Measurements from ENCODE around the gene DXO. TPM values are rescaled to one million over a fixed set of nuclear protein-coding genes. Genes with fewer than 3 reads are reported as not detected.

The DXO gene
- total and polyA plus RNA-seq, 2 of the 4 experiments (the other 2 are of a cell fraction) = 9.3 to 21.4 TPM

DNA sequence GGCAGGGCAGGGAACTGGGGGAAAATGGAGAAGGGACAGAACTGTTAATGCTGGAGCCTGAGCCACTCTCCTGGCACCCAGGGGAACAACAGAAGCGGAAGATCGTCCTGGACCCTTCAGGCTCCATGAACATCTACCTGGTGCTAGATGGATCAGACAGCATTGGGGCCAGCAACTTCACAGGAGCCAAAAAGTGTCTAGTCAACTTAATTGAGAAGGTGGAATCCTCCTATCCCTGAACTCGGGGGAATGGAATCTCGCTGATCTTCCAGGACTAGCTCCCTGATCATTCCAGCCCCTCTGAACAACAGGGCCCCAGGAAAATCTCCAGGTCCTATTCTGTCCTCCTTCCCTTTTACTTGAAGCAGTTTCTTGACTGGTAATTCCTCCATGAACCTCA, 24.1 kb downstream of the DXO start:
- no peak overlapping the region for H2BK20ac ChIP-seq (ENCODE audit: low read depth, low read length)
- H2AK9ac ChIP-seq (replicated peaks; ENCODE audit: low read depth, low read length, poor library complexity) = no peak overlapping the region
- H3K9me3 ChIP-seq (ENCODE audit: control insufficient read depth, insufficient read depth, low read length) = no peaks in the 10 kb centered on the region
- H3K27ac ChIP-seq (ENCODE audit: insufficient read depth, low read length) = no peak overlapping the region
- H3K18ac ChIP-seq (ENCODE audit: low read depth, low read length) = no peak overlapping the region
- no peak overlapping the region for H2AFZ ChIP-seq (replicated peaks; ENCODE audit: low read length, poor library complexity)
- in situ Hi-C loops (cut with MboI; ENCODE audit: low sequenced_read_pairs) = loop anchor here (5.0 to 10.0 kb wide), 2 partner anchors 36 to 263 kb away; partner anchors contain the start of gene LY6G5C
- H3K56ac ChIP-seq (ENCODE audit: extremely low read depth, insufficient read depth, low read length) = no peak overlapping the region
- H4K20me1 ChIP-seq (ENCODE audit: insufficient read depth, low read length) = 0 out of 2 replicates have a peak, but pooled peaks cover 5% of the 10 kb centered on the region
- H3K14ac ChIP-seq (replicated peaks; ENCODE audit: low read depth, low read length) = no peak overlapping the region
- dilution Hi-C loops (cut with HindIII; ENCODE audit: low sequenced_read_pairs, unreplicated experiment) = no loop called here
- peaks cover 22% of the 10 kb centered on the region for H3K4me1 ChIP-seq (ENCODE audit: control insufficient read depth, insufficient read depth, low read length)
- CTCF ChIA-PET = no interaction called here
- H2BK15ac ChIP-seq (ENCODE audit: low read depth, low read length) = no peak overlapping the region
- BruUV-seq (replicated peaks) = no TSS peak
- H2BK120ac ChIP-seq (ENCODE audit: low read depth, low read length) = no peak overlapping the region
- no peak overlapping the region for H3K9ac ChIP-seq (ENCODE audit: low read depth, low read length)
- H3K9me1 ChIP-seq (ENCODE audit: insufficient read depth, low read length) = peaks cover 12% of the 10 kb centered on the region
- intact Hi-C loops (cut with micrococcal nuclease) = no loop called here
- H3K79me1 ChIP-seq (ENCODE audit: low read depth in 1 of 2, low read length in 2 of 2) = no peaks in the 10 kb centered on the region
- H2BK5ac ChIP-seq (ENCODE audit: low read depth, low read length, poor library complexity, severe bottlenecking) = no peak overlapping the region
- H2AK5ac ChIP-seq (ENCODE audit: low read depth, low read length) = no peak overlapping the region; the same call in 1 of the 2 replicates
- H4K5ac ChIP-seq (ENCODE audit: low read depth, low read length) = no peak overlapping the region
- ATAC-seq (ENCODE audit: low read depth) (no peak), DNase-seq (no peak)
- H3K4me2 ChIP-seq (ENCODE audit: low read depth, low read length) = no peak overlapping the region
- no peak overlapping the region for H3K23ac ChIP-seq (ENCODE audit: low read depth, low read length)
- no peak overlapping the region for H3K4ac ChIP-seq (ENCODE audit: low read depth, low read length)
- H3K36me3 ChIP-seq (ENCODE audit: control insufficient read depth, insufficient read depth, low read length) = peaks cover 17% of the 10 kb centered on the region
- TF ChIP-seq SMC3 (IDR thresholded peaks at IDR 0.05; ENCODE audit: low read depth, low read length) (no peak), BHLHE40 (IDR thresholded peaks at IDR 0.05; ENCODE audit: low read depth, low read length) (no peak), MXI1 (IDR thresholded peaks at IDR 0.05; ENCODE audit: borderline replicate concordance, low read depth, low read length) (no peak)
- H3K27me3 ChIP-seq (ENCODE audit: control insufficient read depth, insufficient read depth, low read length) = no peaks in the 10 kb centered on the region
- no peak overlapping the region for H4K91ac ChIP-seq (ENCODE audit: insufficient read depth, low read depth, low read length)
- H4K8ac ChIP-seq (ENCODE audit: low read depth in 2 of 2, low read length in 2 of 2) = no peak overlapping the region
- WGBS, 2 experiments (ENCODE audit: extremely low coverage in 2 of 2, insufficient read length in 1 of 2) = no CpG with 5 or more reads among the region's 4 CpGs
- POLR2A ChIA-PET (ENCODE audit: unreplicated experiment) = no interaction called here
- no peak overlapping the region for H3K4me3 ChIP-seq (ENCODE audit: insufficient read depth, low read depth, low read length)
